ENCODE data around the gene TTLL1.

GRCh38 chr22:43002202-43002586 lies 87.0 kb downstream of the TTLL1 start:
- TF ChIP-seq, protein P1, sequence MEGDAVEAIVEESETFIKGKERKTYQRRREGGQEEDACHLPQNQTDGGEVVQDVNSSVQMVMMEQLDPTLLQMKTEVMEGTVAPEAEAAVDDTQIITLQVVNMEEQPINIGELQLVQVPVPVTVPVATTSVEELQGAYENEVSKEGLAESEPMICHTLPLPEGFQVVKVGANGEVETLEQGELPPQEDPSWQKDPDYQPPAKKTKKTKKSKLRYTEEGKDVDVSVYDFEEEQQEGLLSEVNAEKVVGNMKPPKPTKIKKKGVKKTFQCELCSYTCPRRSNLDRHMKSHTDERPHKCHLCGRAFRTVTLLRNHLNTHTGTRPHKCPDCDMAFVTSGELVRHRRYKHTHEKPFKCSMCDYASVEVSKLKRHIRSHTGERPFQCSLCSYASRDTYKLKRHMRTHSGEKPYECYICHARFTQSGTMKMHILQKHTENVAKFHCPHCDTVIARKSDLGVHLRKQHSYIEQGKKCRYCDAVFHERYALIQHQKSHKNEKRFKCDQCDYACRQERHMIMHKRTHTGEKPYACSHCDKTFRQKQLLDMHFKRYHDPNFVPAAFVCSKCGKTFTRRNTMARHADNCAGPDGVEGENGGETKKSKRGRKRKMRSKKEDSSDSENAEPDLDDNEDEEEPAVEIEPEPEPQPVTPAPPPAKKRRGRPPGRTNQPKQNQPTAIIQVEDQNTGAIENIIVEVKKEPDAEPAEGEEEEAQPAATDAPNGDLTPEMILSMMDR (IDR thresholded peaks at IDR 0.05; ENCODE audit: low read depth, low read length, poor library complexity, severe bottlenecking), result no peak
- TF ChIP-seq EZH2phosphoT487 (IDR thresholded peaks at IDR 0.05; ENCODE audit: borderline replicate concordance, low read length), result no peak

Data from DOHH2 (cell line).